ENCODE data around the gene STAT3.
"Not testable (repeated sequence)": the region's sequence is repeated elsewhere in the genome, so short reads cannot be mapped to it uniquely, and the experiment has no call there.

The STAT3 gene

GRCh38 chr17:42388381-42389134 is at the start of gene STAT3:
Gene STAT3 (minus strand): TSS chr17:42388442. CDS start chr17:42348516, 39,926 bp downstream.
- peak; percentile 100 for DNase-seq (ENCODE audit: low read depth in 2 of 2)

GRCh38 chr17:42436391-42436790 is 48.1 kb upstream of the STAT3 start:
- no peak for DNase-seq (ENCODE audit: low read depth in 2 of 2)

DNA sequence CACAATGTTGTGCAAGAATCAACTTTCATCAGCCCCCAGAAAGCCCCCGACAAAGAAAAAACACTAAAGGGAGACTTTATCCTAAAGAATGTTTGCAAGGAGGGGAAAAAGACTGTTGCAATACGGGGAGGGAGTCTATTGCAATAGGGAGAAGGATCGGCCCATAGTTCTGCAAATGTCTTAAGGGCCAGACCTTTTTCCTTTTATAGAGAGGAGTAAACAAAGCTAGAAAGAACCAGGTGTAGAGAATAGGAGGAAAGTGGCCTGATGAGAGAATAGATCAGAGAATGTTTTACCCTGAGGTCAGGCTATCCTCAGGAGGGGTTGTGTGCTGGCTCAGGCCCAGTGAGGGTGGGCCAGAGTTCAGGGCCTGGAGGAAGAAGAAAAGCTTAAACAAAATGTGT is 43.5 kb upstream of the STAT3 start:
- no peak for DNase-seq (ENCODE audit: low read depth in 2 of 2)

DNA sequence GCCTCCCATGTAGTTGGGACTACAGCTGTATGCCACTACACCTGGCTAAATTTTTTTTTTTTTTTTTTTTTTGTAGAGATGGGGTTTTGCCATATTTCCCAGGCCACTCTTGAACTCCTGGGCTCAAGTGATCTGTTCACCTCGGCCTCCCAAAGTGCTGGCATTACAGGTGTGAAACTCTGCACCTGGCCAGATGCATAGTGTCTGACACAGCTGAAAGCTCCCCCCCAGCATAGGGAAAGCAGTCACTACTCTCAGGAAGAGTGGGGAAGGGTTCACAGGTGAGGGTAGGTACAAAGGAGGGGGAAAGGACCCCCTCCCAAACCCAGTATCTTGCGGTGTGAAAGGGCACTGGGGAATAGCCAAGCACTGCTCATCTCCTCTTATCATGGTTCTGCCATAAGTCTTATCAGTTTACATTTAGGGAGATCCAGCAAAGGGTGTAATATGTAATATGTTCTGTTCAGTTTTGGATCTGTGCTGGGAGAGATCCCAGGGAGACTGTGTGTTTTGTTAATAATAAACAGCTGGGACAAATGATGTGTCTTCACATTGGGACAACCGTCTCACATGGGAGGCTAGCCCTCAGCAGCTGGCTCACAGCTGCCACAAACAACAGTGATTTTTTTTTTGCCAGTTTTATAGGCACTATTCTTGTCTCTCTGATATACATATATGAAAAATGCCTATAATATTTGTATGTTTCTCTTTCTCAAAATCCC is 41.6 kb upstream of the STAT3 start:
- no peak for DNase-seq (ENCODE audit: low read depth in 2 of 2)

DNA sequence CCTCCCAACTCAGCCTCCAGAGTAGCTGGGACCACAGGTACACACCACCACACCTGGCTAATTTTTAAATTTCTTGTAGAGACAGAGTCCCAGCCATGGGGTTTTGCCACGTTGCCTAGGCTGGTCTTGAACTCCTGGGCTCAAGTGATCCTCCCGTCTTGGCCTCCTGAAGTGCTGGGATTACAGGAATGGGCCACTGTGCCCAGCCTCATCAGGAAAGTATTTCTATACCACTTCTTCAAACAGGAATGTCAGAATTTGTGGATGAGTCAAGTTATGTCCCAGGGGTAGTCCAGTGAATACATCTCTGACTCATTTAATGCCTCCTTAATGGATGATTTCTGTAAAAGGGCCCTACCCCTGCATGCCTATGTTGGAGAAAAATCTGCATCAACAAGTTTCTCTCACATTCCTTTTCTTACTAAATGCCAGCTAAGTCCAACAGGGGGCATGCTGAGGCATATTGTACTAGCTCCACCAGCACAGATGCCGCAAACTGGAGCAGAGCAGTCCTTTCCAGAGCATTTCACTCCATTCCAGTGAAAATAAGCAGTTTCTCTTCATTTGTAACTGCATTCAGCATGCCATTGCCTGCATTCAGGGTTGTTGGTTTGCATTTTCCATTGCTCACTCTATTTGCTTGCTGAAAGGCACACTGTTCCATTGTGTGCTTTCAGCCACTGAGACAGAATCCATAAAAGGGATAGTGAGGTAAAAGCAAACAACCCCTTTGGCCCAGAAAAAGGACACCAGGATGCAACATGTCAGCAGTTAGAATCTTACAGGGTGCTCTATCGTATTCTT is 40.1 kb upstream of the STAT3 start:
- no peak for DNase-seq (ENCODE audit: low read depth in 2 of 2)

DNA sequence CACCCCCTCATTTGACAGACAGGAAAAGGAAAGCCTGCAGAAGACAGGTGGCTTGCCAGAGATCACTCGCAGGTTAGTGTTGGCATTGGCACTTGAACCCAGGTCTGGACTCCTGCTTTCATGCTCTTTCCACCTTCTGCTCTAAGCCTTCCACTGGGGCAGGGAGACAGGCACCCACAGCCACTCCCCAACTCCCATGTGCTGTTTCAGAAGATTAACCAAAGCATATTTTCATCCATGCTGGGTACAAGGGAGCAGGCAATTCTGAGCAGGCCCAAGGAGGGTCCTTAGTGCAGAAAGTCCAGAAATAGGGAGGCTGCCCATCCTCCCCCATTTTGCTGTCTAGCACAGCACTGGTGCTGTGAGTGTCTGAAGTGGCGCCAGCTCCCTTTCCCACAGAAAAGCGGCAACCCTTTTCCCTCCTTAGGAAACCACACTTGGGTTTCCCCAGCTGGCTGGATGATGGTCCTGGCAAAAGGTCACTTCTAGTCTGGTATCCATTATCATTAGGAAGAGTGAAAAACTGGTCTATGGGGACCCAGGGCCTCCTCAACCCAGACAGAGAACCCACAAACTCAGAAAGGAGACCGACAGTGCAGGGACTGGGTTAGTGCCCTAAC is 36.9 kb upstream of the STAT3 start:
- no peak for DNase-seq (ENCODE audit: low read depth in 2 of 2)

- DNase-seq (ENCODE audit: low read depth in 2 of 2) = no peak
Observed at GRCh38 chr17:42423766-42424165, 35.5 kb upstream of the STAT3 start.

GRCh38 chr17:42422958-42423712 is 34.9 kb upstream of the STAT3 start, which contains the start of gene CAVIN1:
Gene CAVIN1 (minus strand): TSS chr17:42423256. CDS start chr17:42423097, 159 bp downstream.
- DNase-seq (ENCODE audit: low read depth in 2 of 2) = peak in 1 of 2 donors; percentile 40

- DNase-seq (ENCODE audit: low read depth in 2 of 2) = no peak
Observed at GRCh38 chr17:42422412-42422957, 34.2 kb upstream of the STAT3 start.

DNA sequence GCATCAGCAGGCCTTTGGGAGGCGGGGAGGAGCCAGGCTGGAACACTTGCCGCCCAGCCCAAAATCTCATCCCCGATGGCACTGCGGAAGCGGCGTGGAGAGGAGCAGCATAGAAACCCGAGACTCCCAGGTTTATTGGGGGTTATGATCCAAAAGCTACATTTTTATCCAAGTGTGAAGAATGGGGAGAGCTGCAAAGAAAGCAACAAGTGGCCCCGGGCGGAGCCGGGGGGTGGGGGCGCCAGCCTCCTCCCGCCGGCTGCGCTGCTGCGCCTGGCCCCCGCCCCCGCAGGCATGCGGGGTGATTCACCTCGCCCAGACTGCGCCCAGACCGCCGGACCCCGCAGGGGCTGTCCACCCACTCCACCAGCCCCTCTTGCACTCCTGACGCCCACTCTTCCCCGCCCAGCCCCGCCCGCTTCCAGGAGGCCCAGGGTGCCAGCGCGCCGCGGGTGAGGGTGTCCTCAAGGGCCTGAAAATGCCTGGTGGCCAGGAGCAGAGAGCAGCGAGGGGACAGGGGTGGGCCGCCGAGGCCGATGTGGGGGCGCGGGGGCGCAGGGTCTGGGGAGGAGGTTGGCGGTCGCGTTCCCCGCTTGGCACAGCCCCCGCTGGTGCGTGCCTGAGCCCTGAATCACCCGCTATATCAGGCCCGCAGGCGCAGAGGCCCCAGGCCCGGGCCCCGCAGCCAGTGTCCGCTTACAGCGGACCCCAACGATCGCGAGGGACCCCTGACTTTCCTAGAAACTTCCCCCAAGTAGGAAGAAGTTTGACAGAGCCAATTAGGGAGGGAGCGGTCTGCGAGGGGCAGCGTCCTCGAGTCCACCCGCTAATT is 33.5 kb upstream of the STAT3 start:
- no peak for DNase-seq (ENCODE audit: low read depth in 2 of 2)

DNA sequence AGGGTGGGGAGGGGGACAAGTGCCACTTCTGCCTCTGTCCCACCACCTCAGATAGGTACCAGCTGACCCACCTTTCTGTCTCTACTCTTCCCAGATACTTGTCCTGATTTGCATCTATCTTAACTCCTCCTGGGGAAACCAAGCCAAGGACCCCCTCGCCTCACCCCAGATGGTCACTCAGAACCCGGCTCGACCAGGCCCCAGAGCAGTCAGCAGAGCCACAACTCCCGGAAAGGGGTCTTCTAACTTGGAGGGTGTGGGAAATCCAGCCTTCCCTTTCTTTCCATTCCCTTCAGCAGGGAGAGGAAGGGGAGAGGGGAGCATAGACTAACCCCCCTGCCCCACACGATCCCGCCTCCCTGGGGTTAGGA is 32.9 kb upstream of the STAT3 start:
- DNase-seq (ENCODE audit: low read depth in 2 of 2) = no peak

DNA sequence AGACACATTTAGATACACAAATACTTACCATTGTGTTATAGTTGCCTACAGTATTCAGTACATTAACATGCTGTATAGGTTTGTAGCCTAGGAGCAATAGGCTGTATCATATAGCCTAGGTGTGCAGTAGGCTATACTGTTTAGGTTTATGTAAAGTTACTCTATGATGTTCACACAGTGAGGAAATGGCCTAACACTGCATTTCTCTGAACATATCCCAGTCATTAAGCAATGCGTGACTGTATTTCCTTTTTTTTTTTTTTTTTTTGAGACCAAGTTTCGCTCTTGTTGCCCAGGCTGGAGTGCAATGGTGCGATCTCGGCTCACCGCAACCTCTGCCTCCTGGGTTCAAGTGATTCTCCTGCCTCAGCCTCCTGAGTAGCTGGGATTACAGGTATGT is 29.7 kb upstream of the STAT3 start:
- not testable (repeated sequence) for DNase-seq (ENCODE audit: low read depth in 2 of 2)

DNA sequence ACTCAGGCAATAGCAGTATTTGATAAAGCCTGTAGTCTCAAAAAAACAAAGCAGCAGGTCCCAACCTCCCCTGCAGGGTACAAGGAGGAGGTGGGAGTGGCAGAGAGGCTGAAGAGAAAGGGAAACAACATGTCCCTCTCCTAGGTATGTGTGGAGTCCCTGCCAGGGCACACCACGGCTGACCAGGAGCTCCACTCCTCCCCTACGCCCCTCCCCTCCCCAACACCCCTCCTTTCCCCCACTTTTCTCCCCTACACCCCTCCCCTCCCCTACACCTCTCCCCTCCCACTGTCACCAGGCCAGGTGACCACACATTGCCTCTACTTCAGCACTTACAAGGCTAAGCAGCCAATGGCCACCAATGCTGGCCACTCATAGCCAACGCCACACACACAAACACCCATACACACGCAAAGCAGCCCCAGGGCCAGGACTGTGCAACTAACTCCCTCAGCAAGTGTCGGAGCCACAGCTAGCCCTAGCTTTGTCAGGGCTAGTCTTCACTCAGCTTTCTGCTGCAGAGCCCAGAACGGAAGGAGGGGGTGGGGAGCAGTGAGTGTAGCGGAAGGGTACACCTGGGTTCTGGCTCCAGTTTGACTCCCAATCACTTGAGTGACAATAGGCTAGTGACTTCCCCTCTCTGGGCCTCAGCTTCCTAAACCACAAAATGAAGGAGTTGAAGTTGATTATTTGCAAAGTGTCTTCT is 26.6 kb upstream of the STAT3 start:
- peak in 1 of 2 donors; percentile 32 for DNase-seq (ENCODE audit: low read depth in 2 of 2)

DNA sequence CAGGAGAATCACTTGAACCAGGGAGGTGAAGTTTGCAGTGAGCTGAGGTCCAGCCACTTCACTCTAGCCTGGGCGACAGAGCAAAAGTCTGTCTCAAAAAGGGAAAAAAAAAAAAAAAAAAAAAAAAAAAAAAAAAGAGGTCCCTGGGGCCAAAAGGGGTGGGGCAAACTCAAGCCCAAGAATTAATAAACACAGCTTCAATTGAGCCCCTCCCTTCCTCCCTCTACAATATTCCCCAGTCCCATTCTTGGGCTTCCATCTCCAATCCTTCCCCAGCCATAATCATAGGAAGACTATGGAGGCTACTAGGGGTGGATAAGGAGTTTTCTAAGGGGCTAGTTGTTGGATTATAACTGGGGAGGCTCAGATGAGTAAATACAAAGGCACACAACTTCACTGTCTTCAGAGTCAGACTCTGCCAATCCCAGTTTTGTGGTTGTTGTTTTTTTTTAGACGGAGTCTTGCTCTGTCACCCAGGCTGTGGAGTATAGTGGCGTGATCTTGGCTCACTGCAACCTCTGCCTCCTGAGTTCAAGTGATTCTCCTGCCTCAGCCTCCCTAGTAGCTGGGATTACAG is 25.3 kb upstream of the STAT3 start:
- DNase-seq (ENCODE audit: low read depth in 2 of 2) = no peak

GRCh38 chr17:42411905-42412679 is 23.9 kb upstream of the STAT3 start:
- no peak for DNase-seq (ENCODE audit: low read depth in 2 of 2)

GRCh38 chr17:42411361-42411760 is 23.1 kb upstream of the STAT3 start:
- DNase-seq (ENCODE audit: low read depth in 2 of 2) = no peak

GRCh38 chr17:42410319-42410685 is 22.1 kb upstream of the STAT3 start:
- DNase-seq (ENCODE audit: low read depth in 2 of 2) = no peak
